ENCODE results near the gene ZCCHC7. TPM values are rescaled to one million over a fixed set of nuclear protein-coding genes. Genes with fewer than 3 reads are reported as not detected.
"Not testable (repeated sequence)": the region's sequence is repeated elsewhere in the genome, so short reads cannot be mapped to it uniquely, and the experiment has no call there.

ZCCHC7 gene
- total and polyA plus RNA-seq, 5 experiments from 2014 or later, result 27.2 to 56.0 (median 40.2) TPM

- H3K27ac Mint-ChIP-seq, result peak overlapping the region in 7 of 10 donors; percentile 20 to 78 (median 52)
- POLR2A ChIA-PET, result no interaction called here
- no peaks in the 10 kb centered on the region for H3K9me3 Mint-ChIP-seq
- peaks cover 7 to 48% (median 18%) of the 10 kb centered on the region in 4 donors for H3K4me1 Mint-ChIP-seq
- no peaks in the 10 kb centered on the region for H3K27me3 Mint-ChIP-seq
- H3K36me3 Mint-ChIP-seq, result peaks cover 7 to 17% (median 8%) of the 10 kb centered on the region in 3 donors
- peak overlapping the region in 2 of 10 donors; percentile 5 to 20 for H3K4me3 Mint-ChIP-seq
- DNase-seq (no peak), ATAC-seq (no peak)
Measured at GRCh38 chr9:37283730-37284325, 163.5 kb downstream of the ZCCHC7 start.

DNA sequence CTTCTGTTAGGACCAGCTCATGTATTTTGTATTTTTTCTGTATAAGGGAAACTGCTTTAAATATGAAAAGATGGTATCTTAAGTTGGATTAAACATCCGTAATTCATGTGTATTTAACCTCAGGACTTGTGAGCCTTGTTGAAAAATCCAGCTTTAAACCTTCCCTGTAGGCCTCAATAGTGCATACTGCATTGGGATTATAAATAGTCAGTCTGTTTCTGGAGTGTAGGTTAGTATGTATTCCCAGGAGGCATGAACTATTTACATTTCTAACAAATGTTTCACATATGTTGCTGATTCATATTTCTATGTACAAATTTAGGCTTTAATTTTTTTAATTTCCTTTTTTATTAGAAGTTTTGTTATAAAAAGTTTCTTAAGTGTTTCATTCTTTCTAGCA lies 164.3 kb downstream of the ZCCHC7 start:
- ATAC-seq (no peak), DNase-seq (no peak)
- Mint-ChIP-seq H3K27me3 (no peaks in the 10 kb centered on the region), H3K27ac (peak overlapping the region in 3 of 10 donors; percentile 11 to 68 (median 64)), H3K4me3 (peak overlapping the region in 1 of 10 donors; percentile 11), H3K9me3 (peaks cover 0 to 1% (median 0%) of the 10 kb centered on the region in 9 donors), H3K36me3 (peaks cover 13 to 22% (median 13%) of the 10 kb centered on the region in 3 donors), H3K4me1 (peaks cover 10 to 53% (median 23%) of the 10 kb centered on the region in 4 donors)
- POLR2A ChIA-PET, result no interaction called here

DNA sequence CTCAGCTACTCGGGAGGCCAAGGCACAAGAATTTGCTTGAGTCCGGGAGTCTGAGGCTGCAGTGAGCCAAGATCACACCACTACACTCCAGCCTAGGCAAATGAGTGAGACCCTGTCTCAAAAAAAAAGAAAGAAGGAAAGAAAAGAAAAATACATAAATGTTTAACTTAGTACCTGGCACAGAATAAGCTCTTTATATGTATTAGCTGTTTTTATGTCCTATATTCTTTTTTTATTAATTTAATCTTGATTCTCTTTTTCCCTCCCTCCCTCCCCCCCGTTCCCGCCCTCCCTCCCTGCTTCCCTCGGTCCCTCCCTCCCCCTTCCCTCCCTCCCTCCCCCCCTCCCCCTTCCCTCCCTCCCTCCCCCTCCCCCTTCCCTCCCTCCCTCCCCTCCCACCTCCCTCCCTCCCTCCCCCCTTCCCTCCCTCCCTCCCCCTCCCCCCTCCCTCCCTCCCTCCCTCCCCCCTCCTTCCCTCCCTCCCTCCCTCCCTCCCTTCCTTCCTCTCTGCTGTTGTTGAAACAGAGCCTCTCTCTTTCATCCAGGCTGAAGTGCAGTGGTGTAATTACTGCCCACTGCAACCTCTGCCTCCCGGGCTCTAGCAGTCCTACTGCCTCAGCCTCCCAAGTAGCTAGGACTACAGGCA lies 166.3 kb downstream of the ZCCHC7 start:
- POLR2A ChIA-PET, result interaction anchor here (1.7 kb wide), 1 partner anchor 15 kb away, joined by 5 read pairs; no protein-coding TSS in a partner anchor
- DNase-seq (no peak), ATAC-seq (no peak)
- peaks cover 14 to 15% (median 14%) of the 10 kb centered on the region in 3 donors for H3K36me3 Mint-ChIP-seq
- H3K9me3 Mint-ChIP-seq, result peaks cover 0 to 5% (median 0%) of the 10 kb centered on the region in 9 donors
- peak overlapping the region in 1 of 10 donors; percentile 36 for H3K4me3 Mint-ChIP-seq
- H3K27ac Mint-ChIP-seq, result peak overlapping the region in 2 of 10 donors; percentile 32 to 80
- peaks cover 14 to 67% (median 24%) of the 10 kb centered on the region in 4 donors for H3K4me1 Mint-ChIP-seq
- H3K27me3 Mint-ChIP-seq, result no peaks in the 10 kb centered on the region

DNA sequence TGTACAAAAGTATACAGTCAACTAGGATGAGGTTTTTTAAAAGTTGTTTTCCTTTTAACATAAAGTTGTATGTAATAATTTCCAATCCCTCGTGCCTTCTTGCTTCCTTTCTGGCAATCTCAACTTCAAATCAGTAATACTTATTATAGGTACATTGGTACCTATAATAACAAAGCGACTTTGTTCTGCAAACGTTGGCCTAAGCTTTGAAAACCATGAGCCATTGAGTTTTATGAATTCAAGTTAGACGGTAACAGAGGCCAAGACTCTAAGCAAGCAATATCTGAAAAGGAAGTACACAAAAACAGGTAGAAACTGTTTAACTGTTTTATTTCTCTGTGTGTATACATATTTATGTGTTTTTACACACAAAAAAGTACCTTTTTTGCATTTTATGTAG lies 166.9 kb downstream of the ZCCHC7 start:
- peaks cover 0 to 5% (median 0%) of the 10 kb centered on the region in 9 donors for H3K9me3 Mint-ChIP-seq
- ATAC-seq (no peak), DNase-seq (no peak)
- H3K4me1 Mint-ChIP-seq, result peaks cover 14 to 63% (median 24%) of the 10 kb centered on the region in 4 donors
- peaks cover 14 to 15% (median 14%) of the 10 kb centered on the region in 3 donors for H3K36me3 Mint-ChIP-seq
- H3K27me3 Mint-ChIP-seq, result no peaks in the 10 kb centered on the region
- H3K27ac Mint-ChIP-seq, result peak overlapping the region in 2 of 10 donors; percentile 32 to 80
- H3K4me3 Mint-ChIP-seq, result no peak overlapping the region
- POLR2A ChIA-PET, result interaction anchor here (1.7 kb wide), 1 partner anchor 15 kb away, joined by 5 read pairs; no protein-coding TSS in a partner anchor

- no peaks in the 10 kb centered on the region for H3K27me3 Mint-ChIP-seq
- H3K4me1 Mint-ChIP-seq, result peaks cover 16 to 69% (median 31%) of the 10 kb centered on the region in 4 donors
- H3K36me3 Mint-ChIP-seq, result peaks cover 12 to 14% (median 14%) of the 10 kb centered on the region in 3 donors
- DNase-seq (no peak), ATAC-seq (no peak)
- POLR2A ChIA-PET, result no interaction called here
- peak overlapping the region in 2 of 10 donors; percentile 20 to 51 for H3K27ac Mint-ChIP-seq
- H3K9me3 Mint-ChIP-seq, result peaks cover 0 to 5% (median 0%) of the 10 kb centered on the region in 9 donors
- peak overlapping the region in 1 of 10 donors; percentile 1 for H3K4me3 Mint-ChIP-seq
Measured at GRCh38 chr9:37289631-37290030, 169.3 kb downstream of the ZCCHC7 start.

GRCh38 chr9:37290366-37290939 lies 170.1 kb downstream of the ZCCHC7 start:
- H3K9me3 Mint-ChIP-seq, result peaks cover 0 to 5% (median 0%) of the 10 kb centered on the region in 9 donors
- H3K4me3 Mint-ChIP-seq, result no peak overlapping the region
- POLR2A ChIA-PET, result no interaction called here
- DNase-seq (no peak), ATAC-seq (no peak)
- H3K36me3 Mint-ChIP-seq, result peaks cover 12 to 14% (median 14%) of the 10 kb centered on the region in 3 donors
- H3K27me3 Mint-ChIP-seq, result no peaks in the 10 kb centered on the region
- H3K4me1 Mint-ChIP-seq, result peaks cover 20 to 69% (median 36%) of the 10 kb centered on the region in 4 donors
- H3K27ac Mint-ChIP-seq, result peak overlapping the region in 1 of 10 donors; percentile 47

DNA sequence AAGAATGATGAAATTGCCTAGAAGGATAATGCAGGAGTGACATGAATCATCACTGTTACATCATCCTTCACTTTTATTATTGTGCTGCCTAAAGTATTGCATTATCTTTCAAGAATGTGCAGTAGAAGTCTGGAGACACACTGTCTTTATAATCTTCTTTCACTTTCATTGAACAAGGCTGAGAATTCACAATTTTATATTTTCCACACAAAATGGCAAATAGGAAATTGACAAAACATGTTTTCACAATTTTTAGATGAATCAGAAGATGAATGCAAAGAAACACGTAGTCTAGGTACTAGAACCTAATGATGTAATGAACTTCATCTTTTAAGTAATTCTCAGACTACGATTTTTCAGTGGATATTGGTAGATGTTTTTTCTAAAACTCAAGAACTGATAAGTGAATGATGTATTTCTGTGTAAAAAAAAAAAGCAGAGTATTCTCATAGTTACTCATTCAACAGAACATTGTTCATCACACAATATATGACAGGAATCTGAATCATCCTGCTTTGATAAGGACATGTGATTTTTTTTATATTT lies 170.6 kb downstream of the ZCCHC7 start:
- POLR2A ChIA-PET, result no interaction called here
- Mint-ChIP-seq H3K4me1 (peaks cover 24 to 70% (median 40%) of the 10 kb centered on the region in 4 donors), H3K27me3 (no peaks in the 10 kb centered on the region), H3K9me3 (peaks cover 0 to 5% (median 0%) of the 10 kb centered on the region in 9 donors), H3K27ac (peak overlapping the region in 1 of 10 donors; percentile 40), H3K4me3 (peak overlapping the region in 1 of 10 donors; percentile 33), H3K36me3 (peaks cover 12 to 14% (median 14%) of the 10 kb centered on the region in 3 donors)
- no peak for ATAC-seq
- no peak for DNase-seq

GRCh38 chr9:37291612-37292238 lies 171.4 kb downstream of the ZCCHC7 start:
- H3K27me3 Mint-ChIP-seq, DNase-seq, H3K9me3 Mint-ChIP-seq, H3K4me3 Mint-ChIP-seq, POLR2A ChIA-PET, ATAC-seq: not testable (repeated sequence)
- Mint-ChIP-seq H3K27ac (peak overlapping the region in 1 of 10 donors; percentile 76), H3K4me1 (peaks cover 24 to 76% (median 43%) of the 10 kb centered on the region in 4 donors), H3K36me3 (peaks cover 12 to 14% (median 14%) of the 10 kb centered on the region in 3 donors)

GRCh38 chr9:37292896-37293295 lies 172.5 kb downstream of the ZCCHC7 start:
- ATAC-seq (no peak), DNase-seq (no peak)
- peaks cover 24 to 79% (median 45%) of the 10 kb centered on the region in 4 donors for H3K4me1 Mint-ChIP-seq
- H3K36me3 Mint-ChIP-seq, result peaks cover 11 to 15% (median 14%) of the 10 kb centered on the region in 3 donors
- H3K27me3 Mint-ChIP-seq, result no peaks in the 10 kb centered on the region
- H3K27ac Mint-ChIP-seq, result peak overlapping the region in 2 of 10 donors; percentile 3 to 76
- no peak overlapping the region for H3K4me3 Mint-ChIP-seq
- peaks cover 0 to 5% (median 0%) of the 10 kb centered on the region in 9 donors for H3K9me3 Mint-ChIP-seq
- POLR2A ChIA-PET, result no interaction called here

GRCh38 chr9:37293664-37294524 lies 173.5 kb downstream of the ZCCHC7 start:
- H3K4me3 Mint-ChIP-seq, result peak overlapping the region in 1 of 10 donors; percentile 40
- no peak for ATAC-seq
- peaks cover 30 to 83% (median 49%) of the 10 kb centered on the region in 4 donors for H3K4me1 Mint-ChIP-seq
- peak overlapping the region in 2 of 10 donors; percentile 69 to 76 for H3K27ac Mint-ChIP-seq
- H3K36me3 Mint-ChIP-seq, result peaks cover 6 to 10% (median 9%) of the 10 kb centered on the region in 3 donors
- no peaks in the 10 kb centered on the region for H3K27me3 Mint-ChIP-seq
- H3K9me3 Mint-ChIP-seq, result peaks cover 0 to 5% (median 0%) of the 10 kb centered on the region in 9 donors
- no peak for DNase-seq
- POLR2A ChIA-PET, result no interaction called here

DNA sequence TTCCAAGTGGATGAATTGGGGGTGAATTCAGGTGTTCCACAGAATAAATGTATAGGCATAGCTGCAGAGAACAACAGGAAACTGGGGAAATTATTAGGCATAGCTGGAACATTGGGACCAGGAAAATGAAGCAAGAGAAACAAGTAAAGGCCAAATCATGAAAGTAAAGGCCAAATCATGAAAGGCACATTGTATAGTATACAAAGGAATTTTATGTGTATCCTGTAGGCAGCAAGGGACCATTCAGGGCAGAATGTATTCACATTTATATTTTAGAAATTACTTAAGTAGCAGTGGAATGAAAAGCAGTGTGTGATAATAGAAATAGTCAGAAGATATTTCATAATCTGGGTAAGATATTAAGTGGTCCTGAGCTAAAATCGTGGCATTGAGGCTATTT lies 174.8 kb downstream of the ZCCHC7 start:
- no peak overlapping the region for H3K4me3 Mint-ChIP-seq
- H3K36me3 Mint-ChIP-seq, result peaks cover 0 to 5% (median 0%) of the 10 kb centered on the region in 3 donors
- H3K27ac Mint-ChIP-seq, result peak overlapping the region in 3 of 10 donors; percentile 17 to 76 (median 36)
- ATAC-seq (no peak), DNase-seq (no peak)
- H3K9me3 Mint-ChIP-seq, result no peaks in the 10 kb centered on the region
- no peaks in the 10 kb centered on the region for H3K27me3 Mint-ChIP-seq
- POLR2A ChIA-PET, result no interaction called here
- H3K4me1 Mint-ChIP-seq, result peaks cover 26 to 85% (median 54%) of the 10 kb centered on the region in 4 donors
